CD8-positive, alpha-beta memory T cell (primary cell): ENCODE data around the gene GRHL1. TPM values are rescaled to one million over a fixed set of nuclear protein-coding genes. Genes with fewer than 3 reads are reported as not detected.

Experiments used
- polyA plus RNA-seq: library from polyadenylated mRNA; unstranded; fragments of 300-500 nt; fragmentation: Illumina TruSeq; gene quantifications from one replicate; pipeline ENCODE4 v1.2.3, GENCODE V29; 2021
- total RNA-seq, 2 experiments: library from RNA; stranded (reverse); gene quantifications; one replicate each; pipeline ENCODE4 v1.2.3, GENCODE V29; 2021

GRHL1 gene
- total and polyA plus RNA-seq, 3 experiments from 2014 or later = 0.12 to 0.93 (median 0.88) TPM

Other genes starting within 250 kb of the GRHL1 start
- gene TAF1B, start 108.2 kb upstream of the GRHL1 start, total RNA-seq = 10 to 100 TPM; 20.6 to 24.3 TPM
- 19.1 TPM for gene TAF1B, start 108.2 kb upstream of the GRHL1 start, polyA plus RNA-seq
- 1 to 10 TPM; 5.8 to 7.5 TPM for gene KLF11, start 91.9 kb downstream of the GRHL1 start, total RNA-seq
- 6.6 TPM for gene KLF11, start 91.9 kb downstream of the GRHL1 start, polyA plus RNA-seq
- under 1 TPM; 0.09 to 0.20 TPM for gene CYS1, start 128.7 kb downstream of the GRHL1 start, total RNA-seq
- gene CYS1, start 128.7 kb downstream of the GRHL1 start, polyA plus RNA-seq = 0.07 TPM
- 100 to 1,000 TPM; 425 to 427 TPM for gene RRM2, start 171.0 kb downstream of the GRHL1 start, total RNA-seq
- 1.4 TPM for gene RRM2, start 171.0 kb downstream of the GRHL1 start, polyA plus RNA-seq